Measurements from ENCODE around the gene MAP3K8.

DNA sequence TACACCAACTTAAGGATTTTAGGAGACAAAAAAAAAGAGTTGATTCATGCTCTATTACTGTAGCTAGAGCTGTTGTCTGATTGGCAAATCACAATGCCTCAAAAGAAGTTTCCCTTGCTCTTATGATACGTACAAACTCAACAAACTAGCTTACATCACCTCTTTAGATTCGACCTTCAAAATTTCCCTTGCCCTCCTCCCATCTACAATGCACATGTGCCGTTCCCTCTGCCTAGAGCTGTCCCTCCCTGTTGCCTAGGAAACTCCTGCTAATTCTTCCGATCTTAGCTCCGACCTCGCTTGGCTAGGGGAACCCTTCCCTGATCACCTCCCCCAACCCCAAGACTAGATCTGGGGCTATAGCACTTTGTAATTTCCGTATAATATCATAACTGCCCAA is 55.4 kb downstream of the MAP3K8 start:
- TF ChIP-seq EZH2phosphoT487 (IDR thresholded peaks at IDR 0.05), result no peak
- TF ChIP-seq, protein P1, sequence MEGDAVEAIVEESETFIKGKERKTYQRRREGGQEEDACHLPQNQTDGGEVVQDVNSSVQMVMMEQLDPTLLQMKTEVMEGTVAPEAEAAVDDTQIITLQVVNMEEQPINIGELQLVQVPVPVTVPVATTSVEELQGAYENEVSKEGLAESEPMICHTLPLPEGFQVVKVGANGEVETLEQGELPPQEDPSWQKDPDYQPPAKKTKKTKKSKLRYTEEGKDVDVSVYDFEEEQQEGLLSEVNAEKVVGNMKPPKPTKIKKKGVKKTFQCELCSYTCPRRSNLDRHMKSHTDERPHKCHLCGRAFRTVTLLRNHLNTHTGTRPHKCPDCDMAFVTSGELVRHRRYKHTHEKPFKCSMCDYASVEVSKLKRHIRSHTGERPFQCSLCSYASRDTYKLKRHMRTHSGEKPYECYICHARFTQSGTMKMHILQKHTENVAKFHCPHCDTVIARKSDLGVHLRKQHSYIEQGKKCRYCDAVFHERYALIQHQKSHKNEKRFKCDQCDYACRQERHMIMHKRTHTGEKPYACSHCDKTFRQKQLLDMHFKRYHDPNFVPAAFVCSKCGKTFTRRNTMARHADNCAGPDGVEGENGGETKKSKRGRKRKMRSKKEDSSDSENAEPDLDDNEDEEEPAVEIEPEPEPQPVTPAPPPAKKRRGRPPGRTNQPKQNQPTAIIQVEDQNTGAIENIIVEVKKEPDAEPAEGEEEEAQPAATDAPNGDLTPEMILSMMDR (IDR thresholded peaks at IDR 0.05), result no peak

Data from neural progenitor cell (in vitro differentiated cells).